HG02798 (cell line): ENCODE measurements around the gene TOM1L2.
"Not testable (repeated sequence)": the region's sequence is repeated elsewhere in the genome, so short reads cannot be mapped to it uniquely, and the experiment has no call there.

Experiments used
- ATAC-seq: cut with Tn5 transposase; IDR thresholded peaks from one replicate; pipeline ENCODE4 v1.9.1; 2021; ENCODE audit warnings: mild to moderate bottlenecking; ENCODE audit not compliant: unreplicated experiment, poor library complexity

TOM1L2 gene

DNA sequence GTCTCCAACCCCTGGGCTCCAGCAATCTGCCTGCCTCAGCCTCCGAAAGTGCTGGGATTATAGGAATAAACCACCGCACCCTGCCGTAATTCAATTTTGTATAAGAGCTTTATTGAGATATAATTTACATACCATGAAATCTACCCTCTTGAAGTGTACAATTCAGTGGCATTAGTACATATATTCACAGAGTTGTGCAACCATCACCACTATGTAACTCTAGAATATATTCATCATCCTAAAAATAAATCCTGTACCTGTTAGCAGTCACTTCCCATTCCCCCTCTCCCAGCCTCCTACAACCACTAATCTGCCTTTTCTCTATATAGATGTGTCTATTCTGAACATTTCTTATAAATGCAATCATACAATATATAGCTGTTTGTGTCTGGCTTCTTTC is 26.1 kb downstream of the TOM1L2 start:
- no peak for ATAC-seq

DNA sequence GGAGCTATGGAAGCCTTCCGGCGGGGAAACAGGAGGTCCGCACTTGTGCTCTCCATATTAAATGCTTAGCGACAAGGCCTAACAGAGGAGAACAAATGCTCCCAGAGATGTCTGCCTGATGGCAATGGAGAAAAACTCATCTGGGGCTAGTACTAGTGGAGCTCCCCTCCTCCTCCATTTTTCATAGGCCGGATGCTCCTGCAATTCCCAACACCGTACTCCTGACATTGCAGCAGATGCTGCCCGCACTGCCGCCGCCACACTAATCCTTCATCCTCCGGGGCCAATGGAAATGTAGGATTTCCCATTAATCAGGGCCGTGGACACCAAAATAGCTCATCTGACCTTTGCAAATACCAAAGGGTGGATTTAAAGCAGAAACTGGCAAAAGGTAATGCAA is 27.5 kb downstream of the TOM1L2 start:
- no peak for ATAC-seq

DNA sequence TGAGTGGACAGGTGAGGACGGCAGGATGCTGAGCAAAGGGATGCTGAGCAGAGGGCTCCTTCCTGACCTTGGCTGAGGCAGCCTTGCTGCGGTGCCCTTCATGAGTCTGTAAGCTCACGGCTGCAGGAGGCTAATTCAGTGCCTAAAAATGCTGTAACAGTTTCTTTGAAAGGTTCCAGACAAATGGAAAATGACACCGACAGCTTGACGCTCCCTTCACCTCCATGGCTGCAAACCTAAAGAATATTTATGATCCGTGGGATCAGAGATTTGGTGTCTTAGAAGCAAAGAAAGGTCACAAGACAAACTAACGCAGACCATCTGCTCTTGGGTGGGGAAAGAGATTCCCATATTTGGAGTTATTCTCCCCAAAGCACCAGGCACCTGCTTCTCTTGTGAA is 28.0 kb downstream of the TOM1L2 start:
- ATAC-seq: no peak

DNA sequence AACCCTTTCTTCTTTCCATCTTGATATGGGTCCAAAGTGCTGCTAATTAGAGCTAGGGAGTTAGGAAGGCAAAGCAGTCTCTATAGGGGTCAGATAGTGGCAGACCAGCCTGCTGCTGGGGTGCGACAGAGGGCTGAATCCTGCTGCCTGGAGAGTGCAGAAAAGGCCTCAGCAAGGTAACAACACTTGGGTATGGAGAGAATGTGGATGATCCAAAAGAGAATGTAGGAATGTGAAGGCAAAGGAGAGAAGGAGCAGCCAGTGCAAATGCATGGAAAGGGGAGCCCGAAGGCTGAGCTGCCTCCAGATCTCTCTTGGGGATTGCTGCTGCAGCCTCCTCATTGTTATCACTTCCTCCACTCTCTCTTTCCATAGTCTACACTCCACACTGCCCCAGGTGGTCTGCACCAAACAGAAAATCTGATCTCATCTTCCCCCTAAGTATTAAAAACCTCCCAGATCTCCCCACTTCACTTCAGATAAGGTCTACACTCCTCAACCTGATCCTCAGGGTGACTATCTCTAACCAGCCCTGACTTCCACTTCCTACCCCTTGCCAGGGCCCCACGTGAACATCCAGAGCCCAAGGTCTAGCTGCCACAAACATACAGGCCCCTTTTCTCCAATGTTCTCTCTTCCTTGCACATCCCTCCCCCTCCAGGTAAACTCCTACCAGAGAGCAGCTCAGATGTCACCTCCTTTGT is 28.8 kb downstream of the TOM1L2 start:
- no peak for ATAC-seq

DNA sequence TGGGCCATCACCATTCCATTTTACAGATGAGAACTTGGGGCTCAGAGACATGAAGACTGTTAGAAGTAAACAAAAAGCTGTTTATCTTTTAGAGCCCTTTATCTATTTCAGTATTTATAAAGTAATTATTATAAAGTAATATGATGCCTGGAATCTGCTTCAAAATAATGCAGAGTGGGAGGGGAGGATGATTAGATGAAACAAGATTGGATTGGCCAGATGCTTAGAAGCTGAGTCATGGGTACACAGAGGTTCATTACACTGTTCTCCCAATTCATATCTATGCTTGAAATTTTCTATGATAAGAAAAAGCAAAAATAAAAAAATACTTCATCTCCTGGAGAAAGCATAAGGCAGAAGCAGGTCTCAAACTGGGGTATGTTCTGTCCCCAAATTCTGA is 29.4 kb downstream of the TOM1L2 start:
- no peak for ATAC-seq

DNA sequence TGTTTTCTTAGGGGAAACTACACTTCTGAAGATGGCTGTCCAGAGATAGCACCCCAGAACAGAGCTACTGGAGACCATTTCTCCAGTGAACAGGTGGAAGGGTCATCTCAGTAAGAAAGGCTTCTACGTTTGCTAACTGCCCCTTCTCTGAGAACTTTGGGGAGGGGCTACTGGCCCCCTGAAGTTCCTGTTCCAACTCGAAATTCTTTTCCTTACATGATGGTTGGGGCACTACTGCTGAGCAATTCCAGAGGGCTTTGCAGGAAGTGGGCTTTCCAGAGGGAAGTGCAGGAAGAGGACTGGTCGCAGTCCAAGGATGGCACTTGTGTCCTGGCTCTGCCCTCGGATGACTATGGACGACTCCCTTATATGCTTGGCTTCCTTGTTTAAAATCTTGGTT is 31.2 kb downstream of the TOM1L2 start:
- ATAC-seq: no peak

DNA sequence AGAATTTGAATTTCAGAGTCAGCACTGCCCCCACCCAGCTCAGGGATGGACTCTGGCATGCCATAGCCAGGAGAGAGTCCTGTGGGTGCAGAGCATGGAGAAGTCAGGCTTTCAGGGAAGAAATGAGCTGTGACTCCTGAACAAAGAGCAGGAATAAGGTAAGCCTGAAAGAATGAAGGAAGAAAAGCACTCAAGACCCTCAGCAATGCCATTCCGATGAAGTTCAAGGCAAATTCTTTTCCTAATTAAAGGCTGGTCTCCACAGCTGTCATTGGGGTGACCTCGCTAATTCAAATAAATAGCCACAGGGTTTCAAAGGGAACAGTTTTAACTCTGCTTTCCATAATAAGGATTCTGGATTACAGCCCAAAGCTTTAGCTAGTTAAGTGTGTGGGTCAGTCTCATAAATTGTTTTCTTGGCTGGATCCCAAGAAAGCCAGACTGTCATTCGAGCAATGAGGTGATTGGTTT is 31.7 kb downstream of the TOM1L2 start:
- no peak for ATAC-seq

DNA sequence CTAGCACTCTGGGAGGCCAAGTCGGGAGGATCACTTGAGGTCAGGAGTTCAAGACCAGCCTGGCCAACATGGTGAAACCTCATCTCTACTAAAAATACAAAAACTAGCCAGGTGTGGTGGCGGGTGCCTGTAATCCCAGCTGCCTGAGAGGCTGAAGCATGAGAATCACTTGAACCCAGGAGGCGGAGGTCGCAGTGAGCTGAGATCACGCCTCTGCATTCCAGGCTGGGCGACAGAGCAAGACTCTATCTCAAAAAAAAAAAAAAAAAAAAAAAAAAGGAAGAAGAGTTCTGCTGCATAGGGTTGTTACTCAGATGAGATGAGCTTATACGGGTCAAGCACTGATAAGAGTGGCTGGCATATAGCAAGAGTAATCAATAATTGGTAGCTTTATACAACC is 32.3 kb downstream of the TOM1L2 start:
- ATAC-seq: not testable (repeated sequence)

DNA sequence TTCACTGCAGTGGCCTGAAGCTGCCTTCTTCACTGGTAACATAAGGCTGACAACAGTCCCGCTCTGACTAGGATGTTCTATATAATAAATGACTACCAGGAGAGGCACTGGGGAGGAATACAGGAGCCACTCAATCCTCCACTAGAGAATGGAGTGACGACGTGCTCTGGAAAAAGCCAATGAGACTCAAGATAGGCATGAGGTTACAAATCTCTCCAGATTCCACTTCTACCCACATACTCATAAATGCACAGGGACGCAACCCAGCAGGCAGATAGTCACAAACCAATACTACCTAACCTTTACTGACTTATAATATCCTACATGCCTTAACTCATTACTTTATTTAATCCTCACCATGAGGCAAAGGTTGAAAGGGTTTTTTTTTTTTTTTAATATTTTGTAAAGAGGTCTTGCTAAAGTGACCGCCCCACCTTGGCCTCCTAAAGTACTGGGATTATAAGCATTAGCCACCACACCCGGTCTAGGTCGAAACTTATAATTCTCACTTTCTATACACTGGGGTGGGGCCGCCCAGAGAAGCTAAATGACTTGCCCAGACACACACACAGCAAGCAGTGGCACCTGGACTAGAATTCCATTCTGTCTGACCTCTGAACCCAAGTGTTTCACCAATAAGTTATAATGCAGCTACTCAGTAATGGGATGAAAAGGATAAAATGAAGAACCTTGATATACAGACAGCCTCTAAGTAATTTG is 33.7 kb downstream of the TOM1L2 start:
- ATAC-seq: no peak

DNA sequence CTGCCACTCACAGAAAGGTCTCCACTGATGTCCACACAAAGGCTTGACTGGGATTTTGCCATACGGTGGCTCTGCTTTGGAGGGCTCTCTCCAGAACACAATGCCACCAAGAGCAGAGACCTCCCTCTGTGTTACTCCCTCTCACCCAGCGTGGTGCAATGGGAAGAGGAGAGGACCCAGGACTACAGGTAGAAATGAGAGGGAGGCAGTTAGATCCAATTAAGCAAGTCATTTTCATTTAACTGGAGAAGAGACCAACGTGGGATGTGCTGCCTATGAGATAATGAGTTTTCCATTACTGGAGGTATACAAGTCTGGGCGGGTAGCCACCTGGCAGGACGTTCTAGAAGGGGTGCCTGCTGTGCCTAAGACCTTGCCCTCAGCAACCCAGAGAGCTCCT is 34.2 kb downstream of the TOM1L2 start:
- no peak for ATAC-seq

DNA sequence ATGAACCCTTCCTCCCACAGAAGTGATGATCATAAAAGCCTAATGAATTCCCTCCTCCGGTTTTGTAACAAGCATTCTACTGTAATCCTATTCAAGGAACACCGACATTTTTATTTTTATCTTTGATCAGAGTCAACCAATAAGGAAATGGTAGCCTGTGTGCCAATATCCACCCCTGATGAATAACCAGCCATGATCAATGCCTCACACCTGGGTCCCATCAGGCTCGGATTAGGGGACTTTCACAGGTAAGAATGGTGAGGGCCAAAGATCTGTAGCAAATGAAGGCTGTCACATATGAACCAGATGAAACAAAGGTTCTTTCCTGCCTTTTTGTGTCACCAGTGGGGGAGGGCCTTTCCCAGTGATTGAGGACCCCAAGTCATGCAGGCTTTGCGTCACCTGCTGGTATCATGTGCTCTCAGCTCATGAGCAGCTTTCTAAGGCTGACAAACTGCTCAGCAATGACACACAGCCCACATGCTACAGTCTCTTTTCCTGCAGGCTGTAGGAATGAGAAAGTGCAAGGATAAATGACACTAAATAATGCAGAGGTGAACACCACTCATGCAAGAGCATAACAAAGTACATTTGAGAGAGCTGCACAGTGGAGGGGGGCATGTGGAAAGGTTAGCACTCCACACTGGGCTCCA is 34.9 kb downstream of the TOM1L2 start:
- no peak for ATAC-seq

DNA sequence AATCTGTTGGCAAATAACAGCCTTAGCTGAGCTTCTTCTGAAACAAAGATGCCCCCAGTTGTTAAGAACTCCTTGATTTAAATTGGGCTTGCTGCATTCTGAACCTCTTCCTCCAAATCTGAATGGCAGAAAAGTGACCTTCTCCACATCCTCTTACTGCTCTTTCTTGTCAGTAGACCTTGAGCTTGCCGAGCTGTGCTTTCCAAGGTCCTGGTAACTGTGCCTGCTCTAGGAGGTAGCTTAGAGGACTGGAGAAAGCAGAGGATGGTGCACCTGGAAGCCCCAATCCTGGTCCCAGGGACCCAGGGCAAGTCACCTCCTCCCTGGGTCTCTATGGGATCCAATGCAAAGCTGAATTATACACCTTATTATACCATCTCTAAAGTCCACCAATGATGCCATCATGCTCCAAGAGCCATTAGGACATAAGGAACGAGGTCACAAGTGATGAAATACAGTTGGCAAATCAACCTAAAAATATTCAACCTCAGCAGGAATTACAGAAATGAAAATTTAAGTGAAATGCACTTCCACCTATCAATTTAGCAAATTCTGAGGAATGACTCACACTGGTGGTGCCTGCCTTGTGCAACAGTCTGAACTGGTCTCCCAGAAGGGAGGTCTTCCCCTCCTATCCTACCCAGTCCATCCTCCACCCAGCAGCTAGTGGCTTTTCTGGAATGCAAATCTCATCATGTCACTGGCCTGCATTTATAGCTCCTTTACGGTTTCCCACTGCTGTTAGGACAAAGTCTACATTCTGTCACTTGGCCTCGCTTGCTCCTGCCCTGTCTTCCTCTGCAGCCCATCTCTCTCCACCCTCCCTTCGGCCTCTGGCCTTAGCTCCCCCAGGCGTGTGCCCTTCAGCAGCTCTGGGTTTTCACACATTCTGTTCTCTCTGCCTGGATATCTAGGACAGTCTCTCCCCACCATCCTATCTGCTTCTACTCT is 36.6 kb downstream of the TOM1L2 start:
- no peak for ATAC-seq

DNA sequence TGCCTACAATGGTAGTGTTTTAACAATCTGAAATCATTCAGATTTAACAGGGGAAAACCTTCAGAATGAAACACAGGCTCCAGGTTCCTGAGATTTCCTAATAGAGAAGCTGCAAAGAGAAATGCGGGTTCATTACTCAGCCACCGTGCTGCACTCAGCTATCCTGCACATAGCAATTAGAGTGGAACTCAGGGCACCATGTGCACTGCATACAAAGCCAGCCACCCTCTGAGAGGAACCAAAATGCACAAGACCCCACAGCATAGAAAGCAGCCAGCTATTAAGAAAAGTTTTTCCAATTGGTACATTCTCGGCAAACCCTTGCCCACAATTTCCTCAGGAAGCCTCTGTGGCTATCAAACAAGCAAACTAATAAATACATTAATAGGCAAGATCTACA is 37.4 kb downstream of the TOM1L2 start:
- ATAC-seq: no peak

DNA sequence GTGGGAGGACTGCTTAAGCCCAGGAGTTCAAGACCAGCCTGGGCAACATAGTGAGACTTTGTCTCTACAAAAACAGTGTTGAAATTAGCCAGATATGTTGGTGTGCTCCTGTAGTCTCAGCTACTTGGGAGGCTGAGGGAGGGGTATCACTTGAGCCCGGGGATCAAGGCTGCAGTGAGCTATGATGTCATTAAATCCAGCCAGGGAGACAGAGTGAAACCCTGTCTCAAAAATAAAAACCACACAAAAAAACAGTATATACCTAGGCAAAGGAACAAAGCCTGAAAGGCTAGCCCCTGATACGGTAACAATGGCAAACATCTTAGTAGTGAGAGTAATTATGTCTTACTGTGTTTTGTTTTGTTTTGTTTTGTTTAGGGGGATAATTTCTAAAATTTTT is 38.0 kb downstream of the TOM1L2 start:
- no peak for ATAC-seq

DNA sequence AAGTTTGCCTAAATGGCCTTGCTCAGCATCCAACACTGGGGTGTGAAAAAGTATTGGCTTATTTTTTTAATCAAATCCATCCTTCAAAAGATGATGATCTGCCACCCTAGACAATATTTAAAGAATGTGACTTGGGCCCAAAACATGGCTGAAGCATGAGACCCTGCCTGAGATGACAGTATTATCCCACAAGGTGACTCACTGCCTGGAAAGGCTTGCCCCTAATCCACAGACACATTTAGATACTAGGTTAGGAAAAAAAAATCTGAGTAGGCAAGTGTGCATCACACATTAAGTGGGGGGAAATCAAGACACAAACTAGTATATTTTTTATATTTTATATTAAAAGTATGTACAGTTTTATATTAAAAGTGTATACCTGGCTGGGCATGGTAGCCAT is 38.4 kb downstream of the TOM1L2 start:
- ATAC-seq: no peak

DNA sequence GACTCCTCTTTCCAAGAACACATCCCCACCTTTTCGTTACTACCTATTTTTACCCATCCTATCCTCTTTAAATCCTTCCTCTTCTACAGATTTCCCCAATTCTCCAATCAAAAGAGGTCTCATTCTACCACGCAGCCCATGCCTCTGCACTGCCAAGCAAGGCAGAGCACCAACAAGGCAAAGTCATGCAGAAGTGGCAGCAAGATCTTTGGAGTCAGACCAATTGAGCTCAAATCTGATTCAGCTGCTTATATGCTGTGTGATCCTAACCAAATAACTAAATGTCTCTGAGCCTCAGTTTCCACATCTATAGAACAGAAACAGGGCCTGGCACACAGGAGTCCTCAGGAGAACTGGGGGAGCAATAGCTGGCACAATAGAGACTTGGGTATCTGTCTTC is 41.0 kb downstream of the TOM1L2 start:
- ATAC-seq: no peak

DNA sequence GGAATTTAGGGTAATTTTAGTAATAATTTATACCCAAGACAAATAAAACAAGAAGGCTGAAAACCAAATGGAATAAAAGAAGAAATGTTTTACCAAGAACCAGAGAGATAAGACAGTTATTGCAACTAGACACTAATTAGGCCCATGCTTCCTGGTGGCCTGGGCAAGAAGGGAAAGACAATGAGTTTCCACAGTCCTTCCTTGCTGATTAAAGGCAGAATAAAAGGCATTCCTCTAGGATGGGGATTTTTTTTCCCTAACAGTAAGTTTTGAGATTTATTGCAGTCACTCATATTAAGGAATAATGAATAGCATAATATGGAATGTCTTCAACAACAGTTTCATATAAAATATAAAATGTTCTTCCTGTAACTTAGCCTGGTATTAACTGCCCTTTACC is 41.5 kb downstream of the TOM1L2 start:
- ATAC-seq: no peak

DNA sequence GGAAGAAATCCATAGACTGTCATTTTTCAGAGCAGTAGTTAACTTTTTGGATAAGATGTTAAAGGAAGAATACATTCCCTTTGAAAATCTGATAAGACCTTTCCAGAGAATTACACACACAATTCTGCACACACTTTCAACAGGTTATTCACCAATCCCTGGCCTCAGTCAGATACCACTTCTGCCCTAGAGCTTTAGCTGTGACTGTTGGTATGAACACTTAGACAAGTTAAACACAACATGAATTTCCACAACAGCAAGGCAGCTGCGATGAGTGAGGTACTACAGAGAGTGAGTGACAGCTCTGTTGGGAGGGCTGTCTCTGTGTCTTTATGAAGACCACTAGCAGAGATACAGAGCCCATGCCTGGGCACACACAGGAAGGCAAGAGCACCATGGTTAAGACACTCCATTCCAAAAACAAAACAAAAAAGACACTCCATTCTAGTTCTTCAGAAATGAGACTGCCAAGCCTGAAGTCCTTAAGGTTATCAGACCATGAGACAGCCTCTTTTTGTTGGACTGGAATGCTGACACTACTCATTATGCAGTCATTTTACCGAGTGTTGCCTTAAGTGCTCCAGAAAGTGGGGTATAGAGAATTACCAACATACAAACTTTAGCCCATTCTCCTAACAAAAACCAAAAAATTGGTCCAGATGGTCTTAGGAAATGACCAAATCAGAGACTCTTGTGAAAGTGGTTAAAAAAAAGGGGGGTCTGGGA is 42.4 kb downstream of the TOM1L2 start:
- no peak for ATAC-seq

DNA sequence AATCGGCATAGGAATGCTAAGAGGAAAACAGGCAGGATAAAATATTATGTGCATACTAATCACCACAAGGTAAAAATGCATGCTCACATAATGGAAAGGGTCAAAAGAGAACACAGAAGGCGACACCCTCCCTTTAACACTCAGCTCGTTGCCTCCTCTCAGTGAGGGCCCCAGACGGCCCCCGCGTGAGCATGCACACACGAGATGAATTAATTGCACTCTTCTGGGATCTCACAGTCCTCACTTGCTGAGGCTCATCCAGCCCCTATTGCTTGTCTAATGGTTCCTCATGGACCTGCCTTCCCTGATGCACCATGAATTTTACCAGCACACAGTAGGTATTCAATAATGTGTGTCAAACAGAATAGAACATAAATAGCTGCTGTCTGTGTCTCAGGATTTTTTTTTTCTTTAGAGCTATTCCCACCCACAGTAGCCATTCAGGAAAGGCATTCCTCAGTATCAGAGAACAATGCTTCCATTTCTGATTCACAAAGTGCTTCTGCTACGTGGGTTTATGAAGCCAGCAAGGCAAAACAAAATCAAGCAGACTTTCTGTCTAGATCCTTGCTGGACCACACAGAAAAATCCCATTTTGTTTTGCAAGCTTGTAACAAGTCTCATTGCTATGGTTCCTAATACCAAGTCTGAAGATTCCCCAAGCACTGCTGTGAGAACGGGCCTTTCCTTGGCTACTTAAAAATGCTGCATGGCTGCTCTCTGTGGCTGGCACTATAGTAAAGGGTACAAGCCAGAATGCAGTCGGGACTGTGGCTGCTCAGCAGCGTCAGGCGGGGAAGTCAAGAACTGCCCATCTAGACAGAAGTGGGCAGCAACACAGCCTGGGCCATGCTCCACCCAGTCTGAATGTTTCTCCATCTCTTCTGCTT is 43.6 kb downstream of the TOM1L2 start:
- ATAC-seq: no peak
